NCI-H2029 (cell line): Measurements from ENCODE around the gene SOAT2.
"Not testable (repeated sequence)": the region's sequence is repeated elsewhere in the genome, so short reads cannot be mapped to it uniquely, and the experiment has no call there.

ENCODE experiments used
- DNase-seq: peaks from one replicate; lab custom pipeline; 2025; lab: John Stamatoyannopoulos, UW

The SOAT2 gene

GRCh38 chr12:53079226-53080117 lies 23.8 kb upstream of the SOAT2 start, which contains the start of gene SPRYD3:
TSS of gene SPRYD3 (minus strand) at chr12:53079390. CDS start at chr12:53079333, 57 bp downstream.
- DNase-seq: peak; percentile 94

- DNase-seq: no peak
Observed at GRCh38 chr12:53082637-53083175, 20.6 kb upstream of the SOAT2 start.

- no peak for DNase-seq
Observed at GRCh38 chr12:53086361-53086760, 16.9 kb upstream of the SOAT2 start.

- DNase-seq: no peak
Observed at GRCh38 chr12:53090105-53090504, 13.2 kb upstream of the SOAT2 start.

GRCh38 chr12:53090554-53090953 lies 12.7 kb upstream of the SOAT2 start:
- DNase-seq: no peak

GRCh38 chr12:53091756-53092155 lies 11.5 kb upstream of the SOAT2 start:
- no peak for DNase-seq

GRCh38 chr12:53093777-53094393 lies 9.4 kb upstream of the SOAT2 start:
- no peak for DNase-seq

GRCh38 chr12:53094394-53094787 lies 8.9 kb upstream of the SOAT2 start:
- DNase-seq: no peak

- DNase-seq: not testable (repeated sequence)
Observed at GRCh38 chr12:53094796-53095595, 8.3 kb upstream of the SOAT2 start.

GRCh38 chr12:53095596-53095895 lies 7.7 kb upstream of the SOAT2 start:
- DNase-seq: not testable (repeated sequence)

GRCh38 chr12:53096089-53096741 lies 7.1 kb upstream of the SOAT2 start:
- DNase-seq: no peak

GRCh38 chr12:53096759-53097158 lies 6.5 kb upstream of the SOAT2 start:
- no peak for DNase-seq

GRCh38 chr12:53097207-53097563 lies 6.1 kb upstream of the SOAT2 start:
- no peak for DNase-seq

- DNase-seq: no peak
Observed at GRCh38 chr12:53097564-53098353, 5.5 kb upstream of the SOAT2 start, which contains the start of gene IGFBP6. TSS of gene IGFBP6 (plus strand) at chr12:53097667. CDS start at chr12:53097718, 51 bp downstream.

GRCh38 chr12:53098354-53098981 lies 4.8 kb upstream of the SOAT2 start:
- DNase-seq: no peak

GRCh38 chr12:53099071-53099882 lies 4.0 kb upstream of the SOAT2 start:
- DNase-seq: peak; percentile 54

- no peak for DNase-seq
Observed at GRCh38 chr12:53100466-53101151, 2.7 kb upstream of the SOAT2 start.

- DNase-seq: no peak
Observed at GRCh38 chr12:53101266-53101665, 2.0 kb upstream of the SOAT2 start.
